GM21717 (cell line): ENCODE data around the gene C20orf204.

Experiments used
- ATAC-seq: cut with Tn5 transposase; IDR thresholded peaks from one replicate; pipeline ENCODE4 v1.9.1; 2021; ENCODE audit warnings: mild to moderate bottlenecking, moderate library complexity; ENCODE audit not compliant: unreplicated experiment

Gene C20orf204

DNA sequence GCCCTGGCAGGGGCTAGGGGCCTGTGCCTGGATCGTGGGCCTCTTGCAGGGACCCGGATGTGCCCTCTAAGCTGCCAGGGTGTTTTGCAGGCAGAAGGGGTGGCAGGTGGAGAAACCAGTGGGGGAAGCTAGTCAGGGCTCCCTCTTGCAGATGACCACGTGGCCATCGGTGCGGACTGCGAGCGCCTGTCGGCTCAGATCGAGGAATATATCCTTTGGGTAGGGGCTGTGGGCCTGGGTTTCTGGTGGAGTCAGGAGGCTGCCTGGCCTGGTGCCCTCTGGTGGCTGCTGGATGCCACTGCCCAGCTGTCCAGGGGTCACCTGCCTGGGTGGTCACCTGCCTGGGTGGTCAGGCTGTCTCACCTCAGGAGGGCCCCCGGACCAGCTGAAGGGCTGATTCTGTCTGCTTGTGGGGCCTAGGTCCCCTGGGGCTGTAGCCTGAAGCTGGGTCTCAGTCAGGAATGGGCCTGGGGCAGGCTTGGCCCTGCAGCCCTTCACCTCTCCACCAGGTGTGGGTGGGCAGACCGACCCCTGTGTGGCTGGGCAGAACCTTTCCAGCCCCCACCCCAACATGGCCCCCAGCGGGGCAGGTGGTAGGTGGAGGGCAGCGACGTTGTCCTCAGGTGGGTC, 33.7 kb downstream of the C20orf204 start:
- ATAC-seq: no peak

DNA sequence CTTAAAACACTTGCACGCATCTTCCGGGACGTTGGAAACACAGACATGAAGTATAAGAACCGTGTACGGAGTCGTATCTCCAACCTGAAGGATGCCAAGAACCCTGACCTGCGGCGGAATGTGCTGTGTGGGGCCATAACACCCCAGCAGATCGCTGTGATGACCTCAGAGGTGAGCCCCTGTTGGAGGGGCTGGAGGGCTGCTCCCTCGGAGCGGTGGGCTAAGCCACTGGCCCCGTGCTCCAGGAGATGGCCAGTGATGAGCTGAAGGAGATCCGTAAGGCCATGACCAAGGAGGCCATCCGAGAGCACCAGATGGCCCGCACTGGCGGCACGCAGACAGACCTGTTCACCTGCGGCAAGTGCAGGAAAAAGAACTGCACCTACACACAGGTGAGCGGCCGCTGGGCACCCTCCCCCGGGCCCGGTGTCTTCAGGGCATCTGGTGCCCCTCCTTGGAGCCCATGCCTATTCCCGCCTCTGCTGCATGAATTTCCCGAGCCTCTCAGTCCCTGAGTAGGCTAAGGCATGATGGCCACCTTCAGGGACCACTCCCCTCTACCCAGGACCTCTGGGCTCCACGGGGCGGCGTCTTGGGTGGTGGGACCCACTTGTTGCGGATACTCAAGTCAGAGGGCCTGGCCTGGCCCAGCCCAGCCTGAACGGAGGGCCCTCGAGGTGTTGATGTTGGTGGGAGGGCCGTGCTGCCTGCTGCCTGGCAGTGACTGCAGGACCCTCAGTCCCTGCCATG, 34.4 kb downstream of the C20orf204 start:
- no peak for ATAC-seq

DNA sequence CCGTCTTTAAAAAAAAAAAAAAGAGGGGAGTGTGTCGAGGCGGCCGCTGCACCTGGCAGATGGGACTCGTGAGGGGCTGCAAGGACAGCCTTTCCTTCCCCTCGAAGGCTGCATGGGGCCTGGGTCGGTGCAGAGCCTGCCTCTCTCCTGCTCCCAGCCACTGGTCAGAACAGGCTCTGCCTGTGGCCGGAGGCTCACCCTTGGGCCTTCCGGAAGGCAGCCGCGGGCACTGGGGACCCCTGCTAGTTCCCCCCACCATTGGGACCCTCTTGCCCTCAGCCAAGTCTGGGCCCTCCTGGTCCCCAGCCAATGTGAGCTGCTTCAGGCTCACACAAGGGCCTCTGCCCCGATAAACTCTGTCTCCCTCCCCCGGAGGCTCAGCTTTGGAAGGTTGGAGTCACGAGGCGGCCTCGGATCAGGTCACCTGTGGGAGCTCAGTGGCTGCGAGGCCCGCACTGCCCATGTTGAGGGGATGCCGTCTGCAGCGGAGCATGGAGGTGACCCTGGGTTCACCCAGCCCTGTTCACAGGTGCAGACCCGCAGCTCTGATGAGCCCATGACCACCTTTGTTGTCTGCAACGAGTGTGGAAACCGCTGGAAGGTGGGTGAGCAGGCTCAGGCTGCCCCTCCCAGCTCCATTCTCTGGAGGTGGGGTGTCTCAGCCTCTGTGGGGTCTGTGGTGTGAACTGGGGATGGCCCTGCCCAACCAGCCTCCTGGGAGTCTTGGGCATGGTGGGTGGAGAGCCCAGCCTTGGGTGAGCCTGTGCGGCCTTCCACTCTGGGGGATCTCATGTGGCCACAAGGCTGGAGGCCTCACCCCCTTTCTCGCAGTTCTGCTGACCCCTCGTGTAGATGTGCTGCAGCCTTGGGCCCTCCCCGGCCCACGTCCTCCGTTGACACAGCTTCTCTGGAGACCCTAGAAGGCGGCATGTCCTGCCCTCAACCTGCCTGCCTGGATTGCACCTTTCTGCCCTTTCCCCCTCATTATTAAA, 35.7 kb downstream of the C20orf204 start:
- no peak for ATAC-seq

DNA sequence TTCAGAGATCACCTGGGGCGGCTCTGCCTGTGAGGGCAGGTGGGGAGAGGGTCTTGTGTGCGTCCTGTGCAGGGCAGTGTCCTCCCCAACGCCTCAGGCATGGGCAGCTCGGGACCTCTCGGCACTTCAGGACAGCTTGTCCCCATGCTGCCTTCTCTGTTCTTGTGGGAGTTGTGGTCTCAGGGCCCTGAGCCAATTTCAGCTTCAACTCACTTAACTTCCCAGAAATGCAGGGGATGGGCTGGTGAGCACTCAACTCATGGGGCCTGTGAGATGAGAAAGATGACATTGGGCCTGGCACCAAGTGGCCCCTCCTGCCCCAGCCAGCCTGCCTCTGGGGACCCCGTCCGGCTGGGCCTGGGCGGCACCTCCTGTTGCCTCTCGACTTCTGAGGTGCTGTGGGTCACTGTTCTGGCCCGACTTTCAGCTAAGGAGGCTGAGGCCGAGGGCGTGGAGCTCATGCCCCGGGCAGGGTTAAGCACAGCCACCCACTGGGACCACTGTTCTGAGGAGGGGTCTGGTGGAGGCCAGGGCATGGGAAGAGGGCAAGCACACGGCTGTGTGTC, 36.6 kb downstream of the C20orf204 start:
- ATAC-seq: no peak

DNA sequence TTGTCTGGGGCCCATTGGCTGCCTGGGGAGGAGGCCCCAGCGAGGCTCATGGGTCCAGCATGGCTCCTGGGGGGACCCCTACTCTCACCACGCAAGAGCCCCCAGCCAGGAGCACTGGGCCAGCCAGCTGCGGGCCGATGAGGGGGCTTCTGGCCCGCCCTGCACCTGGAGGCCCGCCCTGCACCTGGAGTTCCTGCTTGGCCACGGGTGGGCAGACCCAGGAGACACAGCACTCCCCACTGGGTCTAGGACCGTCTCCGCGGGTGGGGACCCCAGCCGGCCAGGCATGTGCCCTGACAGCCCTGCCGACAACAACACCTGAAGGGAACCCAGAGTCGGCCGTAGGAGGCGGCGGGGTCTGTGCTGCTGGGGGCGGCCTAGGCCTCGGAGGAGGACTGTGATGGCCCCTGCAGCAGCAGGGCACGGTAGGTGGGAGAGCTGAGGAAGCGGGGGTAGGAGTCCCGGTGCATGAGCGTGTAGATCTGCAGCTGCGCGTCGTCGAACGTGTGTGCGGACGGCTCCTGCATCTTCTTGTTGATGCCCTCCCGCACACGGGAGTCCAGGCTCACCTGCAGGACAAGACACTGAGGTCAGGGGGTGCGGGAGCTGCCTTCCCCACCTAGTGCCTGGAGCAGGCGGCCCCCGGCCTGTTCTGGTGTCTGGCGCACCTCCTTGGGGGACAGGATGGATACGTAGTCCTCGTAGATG, 37.6 kb downstream of the C20orf204 start:
- no peak for ATAC-seq

DNA sequence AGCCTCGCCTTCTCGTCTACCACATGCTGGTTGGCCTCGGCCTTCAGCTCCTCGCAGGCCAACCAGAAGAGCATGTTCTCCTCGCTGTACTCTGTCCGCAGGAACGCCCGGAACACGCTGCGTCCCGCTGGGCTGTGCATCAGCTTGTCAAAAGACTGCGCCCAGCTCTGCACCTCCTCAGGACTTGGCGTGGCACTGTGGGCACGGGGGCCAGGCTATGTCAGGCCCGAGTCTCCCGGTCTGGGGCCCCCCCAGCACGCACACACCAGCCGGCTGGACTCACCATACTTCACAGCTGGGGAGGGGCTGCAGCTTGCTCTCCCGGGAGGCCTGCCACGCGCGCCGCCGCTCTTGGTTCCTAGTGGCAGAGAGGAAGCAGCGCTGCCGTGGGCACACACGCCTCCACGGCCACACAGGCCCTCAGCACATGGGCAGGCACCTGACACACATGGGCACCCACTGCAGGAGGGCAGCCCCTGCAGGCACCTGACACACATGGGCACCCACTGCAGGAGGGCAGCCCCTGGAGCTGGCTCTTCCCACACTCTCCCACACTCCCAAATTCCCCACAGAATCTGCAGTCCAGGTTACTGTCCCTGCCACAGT, 38.3 kb downstream of the C20orf204 start:
- no peak for ATAC-seq

DNA sequence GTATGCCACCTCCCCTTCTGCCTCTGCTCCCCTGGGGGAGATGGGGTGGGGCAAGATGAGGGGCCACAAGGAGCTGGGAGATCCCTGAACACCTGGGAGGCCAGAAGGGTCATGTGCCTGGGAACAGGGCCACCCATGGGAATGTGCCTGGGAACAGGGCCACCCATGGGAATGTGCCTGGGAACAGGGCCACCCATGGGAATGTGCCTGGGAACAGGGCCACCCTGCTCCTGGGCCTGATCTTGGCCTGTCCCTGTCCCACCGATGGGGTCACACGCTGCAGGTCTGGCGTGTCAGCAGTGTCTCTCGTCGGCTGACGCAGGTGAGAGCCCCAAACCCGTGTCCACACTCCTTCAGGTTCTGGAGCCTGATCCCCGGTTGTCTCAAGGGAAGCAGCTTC, 39.0 kb downstream of the C20orf204 start:
- ATAC-seq: no peak

DNA sequence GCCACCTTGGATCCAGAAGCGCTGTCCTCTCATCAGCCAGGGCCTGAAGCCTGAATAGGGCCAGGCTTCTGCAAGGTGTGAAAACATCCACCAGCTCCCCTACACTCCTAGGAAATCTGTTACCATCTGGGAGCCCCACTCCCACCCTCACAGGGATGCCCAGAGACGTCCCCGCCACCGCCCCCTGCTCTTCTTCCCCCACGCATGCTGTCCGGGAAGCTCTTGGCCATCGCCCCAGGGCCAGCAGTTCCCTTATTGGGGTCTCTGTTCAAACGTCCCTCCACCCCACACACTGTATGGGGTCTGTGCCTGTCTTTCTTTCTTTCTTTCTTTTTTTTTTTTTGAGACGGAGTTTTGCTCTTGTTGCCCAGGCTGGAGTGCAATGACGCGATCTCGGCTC, 39.6 kb downstream of the C20orf204 start:
- ATAC-seq: no peak

DNA sequence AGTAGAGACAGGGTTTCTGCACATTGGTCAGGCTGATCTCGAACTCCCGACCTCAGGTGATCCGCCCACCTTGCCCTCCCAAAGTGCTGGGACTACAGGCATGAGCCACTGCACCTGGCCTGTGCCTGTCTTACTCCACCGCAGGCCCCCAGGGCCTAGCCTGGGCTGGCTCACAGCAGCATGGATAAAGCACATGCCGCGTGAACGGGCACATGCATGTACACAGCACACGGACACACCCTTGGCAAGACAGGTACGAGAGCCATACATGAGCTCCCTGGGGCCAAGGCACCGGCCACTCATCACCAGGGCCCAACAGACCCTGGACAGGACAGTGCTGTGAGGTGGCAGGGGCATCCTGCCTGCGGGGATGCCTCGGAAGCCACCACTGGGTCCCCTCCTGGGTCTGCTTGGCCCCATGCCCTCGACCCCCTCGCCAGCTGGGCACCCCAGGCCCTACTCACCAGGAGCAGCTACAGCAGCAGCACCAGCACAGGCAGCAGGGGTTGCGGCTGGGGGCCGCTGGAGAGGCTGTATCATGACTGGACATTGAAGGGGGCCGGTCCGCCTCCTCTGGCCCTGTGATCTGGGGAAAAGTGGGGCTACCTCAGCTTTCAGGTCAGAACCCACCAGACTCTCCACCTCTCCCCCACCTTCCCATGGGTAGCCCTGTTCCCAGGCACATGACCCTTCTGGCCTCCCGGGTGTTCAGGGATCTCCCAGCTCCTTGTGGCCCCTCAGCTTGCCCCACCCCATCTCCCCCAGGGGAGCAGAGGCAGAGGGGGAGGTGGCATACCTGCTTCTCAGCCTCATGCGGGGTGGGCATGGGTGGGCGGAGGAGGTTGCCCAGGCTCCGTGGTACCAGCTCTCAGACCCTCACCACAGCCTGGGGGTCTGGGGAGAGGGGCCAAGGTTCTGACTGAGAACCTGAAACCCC, 40.3 kb downstream of the C20orf204 start:
- ATAC-seq: no peak

DNA sequence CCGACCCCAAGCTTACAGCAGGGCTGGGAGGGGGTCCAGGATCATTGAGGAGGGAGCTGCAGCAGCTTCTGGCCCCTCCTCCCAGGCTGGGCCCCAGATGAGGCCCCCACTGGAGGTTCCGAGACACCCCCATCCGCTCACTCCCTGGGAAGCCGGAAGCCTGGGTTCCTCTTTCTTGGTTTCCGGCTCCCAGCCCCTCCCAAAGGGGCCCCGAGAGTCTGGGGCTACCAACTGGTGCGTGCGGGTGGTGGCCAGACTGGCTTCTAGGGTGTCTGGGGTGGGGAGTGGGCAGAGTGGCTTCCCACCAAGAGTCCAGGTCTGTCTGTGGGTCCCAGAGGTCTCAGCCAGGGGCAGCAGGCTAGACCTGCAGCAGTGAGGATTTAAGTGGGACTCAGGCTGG, 41.1 kb downstream of the C20orf204 start:
- no peak for ATAC-seq

DNA sequence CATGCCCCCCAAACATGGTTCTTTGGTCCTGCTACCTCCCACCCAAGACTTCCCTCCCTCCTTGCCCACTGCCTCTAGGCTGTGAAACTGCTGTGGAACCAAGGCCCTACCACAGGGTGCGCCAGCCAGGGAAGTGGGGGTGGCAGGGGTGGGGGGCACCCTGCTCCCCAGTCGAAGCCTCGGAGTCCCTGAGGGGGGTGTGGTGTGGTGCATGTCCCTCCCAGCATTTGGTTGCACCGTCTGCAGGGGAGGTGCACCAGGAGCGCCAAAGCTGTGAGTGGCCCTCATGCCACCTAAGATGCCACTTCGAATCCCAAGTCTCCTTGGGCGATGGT, 41.5 kb downstream of the C20orf204 start:
- no peak for ATAC-seq

DNA sequence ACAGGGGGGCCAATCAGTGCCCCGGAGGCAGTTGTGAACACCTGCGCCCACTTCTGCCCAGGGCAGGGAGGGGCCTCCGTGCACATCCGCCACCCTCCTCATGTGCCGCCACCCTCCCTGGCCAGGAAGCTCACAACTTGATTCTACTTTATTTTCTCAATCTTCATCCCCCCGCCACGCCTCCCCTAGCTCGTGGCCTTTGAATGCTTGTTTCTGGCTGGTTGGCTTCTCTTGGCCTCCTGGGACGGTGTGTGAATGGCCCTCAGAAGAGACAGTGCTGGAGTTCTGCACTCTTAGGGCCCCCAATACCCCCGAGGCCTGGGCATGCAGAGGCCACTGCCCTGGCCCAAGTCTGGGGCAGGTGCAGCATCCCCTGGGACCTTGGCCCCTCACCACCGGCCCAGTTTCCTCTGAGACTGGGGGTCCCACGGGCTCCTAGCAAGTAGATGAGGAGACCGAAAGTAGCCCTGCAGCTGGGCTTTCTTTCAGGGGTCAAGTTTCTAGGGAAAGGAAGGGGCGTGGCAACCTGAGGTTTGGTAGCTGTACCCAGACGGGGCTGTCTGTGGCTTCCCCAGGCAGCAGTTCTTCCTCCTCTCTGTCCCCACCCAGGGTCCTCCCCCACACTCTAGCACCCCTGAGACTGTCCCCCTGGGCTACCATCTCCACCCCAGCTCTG, 42.0 kb downstream of the C20orf204 start:
- ATAC-seq: no peak

DNA sequence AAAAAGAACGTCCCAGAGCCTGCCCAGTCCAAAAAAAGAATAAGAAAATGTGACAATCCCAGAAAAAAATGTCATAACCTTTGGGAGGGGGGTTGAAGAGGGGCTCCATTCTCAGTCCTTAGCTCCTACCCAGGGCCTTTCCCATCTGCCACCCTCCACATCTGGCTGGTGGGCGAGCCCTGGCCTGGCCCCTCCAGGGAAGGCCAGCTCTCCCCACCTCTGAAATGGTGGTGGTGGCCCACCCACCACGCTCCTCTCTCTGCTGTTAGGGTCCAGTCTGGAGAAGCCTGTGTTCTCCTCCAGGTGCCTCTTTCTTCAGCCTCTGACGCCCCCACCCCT, 42.9 kb downstream of the C20orf204 start:
- no peak for ATAC-seq

DNA sequence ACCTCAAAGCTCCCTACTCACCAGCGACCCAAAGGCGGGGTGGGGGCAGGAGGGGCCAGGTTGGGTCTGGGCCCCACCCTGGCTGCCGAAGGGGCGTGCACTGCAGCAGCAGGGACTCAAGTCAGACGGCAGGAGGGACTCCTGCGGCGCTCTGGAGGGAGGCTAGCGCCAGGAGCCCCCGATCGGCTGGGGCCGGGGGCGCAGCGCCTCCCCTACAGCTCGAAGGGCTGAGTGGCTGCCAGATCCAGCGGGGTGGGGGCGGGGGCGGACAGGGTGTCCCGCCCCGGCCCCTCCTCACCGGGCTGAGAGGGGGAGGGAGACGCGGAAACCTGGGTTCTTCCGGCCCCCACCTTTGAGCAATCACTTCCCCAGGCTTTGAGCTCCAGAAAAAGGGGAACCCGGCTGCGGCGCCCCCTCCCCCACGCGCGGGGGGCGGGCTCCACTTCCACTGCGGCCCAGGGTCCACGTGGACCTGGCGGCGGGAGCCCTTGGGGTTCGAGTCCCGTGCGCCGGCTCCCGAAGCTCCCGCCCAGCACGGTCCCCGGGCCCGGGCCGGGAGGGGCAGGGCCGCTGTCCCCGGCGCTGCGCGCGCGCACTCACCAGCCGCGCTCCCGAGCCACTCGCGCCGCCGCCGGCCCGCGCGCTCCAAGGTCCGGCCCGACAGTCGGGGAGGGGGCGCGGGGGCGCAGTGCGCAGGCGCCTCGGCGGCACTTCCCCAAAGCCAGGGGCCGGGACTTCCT, 43.5 kb downstream of the C20orf204 start, which contains the start of gene RGS19:
RGS19 (minus strand) TSS at position 246 of the 740 bp plus-strand sequence. CDS start 2,632 bp downstream, outside the sequence.
- peak; percentile 26 for ATAC-seq

DNA sequence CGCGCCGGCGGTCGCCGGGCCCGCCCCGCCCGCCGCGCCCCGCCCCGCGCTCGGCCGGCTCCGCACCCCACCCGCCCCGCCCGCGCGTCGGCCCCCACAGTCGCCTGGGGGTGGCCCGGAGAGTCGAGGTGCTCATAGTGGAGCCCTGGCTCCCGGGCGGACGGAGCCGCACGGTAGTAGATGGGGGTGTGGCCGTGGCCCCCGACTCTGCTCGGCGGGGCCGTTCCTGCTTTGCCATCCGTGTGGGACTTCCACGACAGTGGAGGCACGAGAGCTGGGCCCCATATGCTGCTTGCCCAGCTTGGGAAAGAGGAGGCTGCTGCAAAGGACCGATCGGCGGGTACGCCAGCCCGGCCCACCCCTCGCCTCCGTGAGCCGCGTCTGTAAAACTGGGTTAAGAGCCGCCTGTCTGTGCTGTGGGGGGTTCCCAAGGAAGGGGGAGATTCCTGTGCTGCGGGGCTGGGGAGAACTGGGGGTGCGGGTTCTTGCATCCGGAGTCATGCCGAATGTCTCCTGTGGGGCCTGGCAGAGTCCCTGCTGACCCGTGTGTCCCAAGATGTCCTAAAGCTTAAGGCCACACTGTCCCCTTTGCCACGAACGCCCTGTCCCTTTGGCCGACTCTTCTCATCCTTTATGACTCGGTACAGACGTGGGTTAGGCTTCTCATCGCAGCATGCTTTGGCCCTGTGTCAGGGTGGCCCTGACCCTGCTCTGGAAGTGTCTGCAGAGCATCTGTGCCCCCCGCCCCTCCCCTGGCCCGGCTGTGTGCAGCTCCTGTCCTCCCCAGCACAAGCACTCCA, 44.2 kb downstream of the C20orf204 start, which contains the start of gene OPRL1:
OPRL1 (plus strand) TSS at position 70 of the 800 bp plus-strand sequence. CDS start 12,639 bp downstream, outside the sequence.
- peak; percentile 4 for ATAC-seq

DNA sequence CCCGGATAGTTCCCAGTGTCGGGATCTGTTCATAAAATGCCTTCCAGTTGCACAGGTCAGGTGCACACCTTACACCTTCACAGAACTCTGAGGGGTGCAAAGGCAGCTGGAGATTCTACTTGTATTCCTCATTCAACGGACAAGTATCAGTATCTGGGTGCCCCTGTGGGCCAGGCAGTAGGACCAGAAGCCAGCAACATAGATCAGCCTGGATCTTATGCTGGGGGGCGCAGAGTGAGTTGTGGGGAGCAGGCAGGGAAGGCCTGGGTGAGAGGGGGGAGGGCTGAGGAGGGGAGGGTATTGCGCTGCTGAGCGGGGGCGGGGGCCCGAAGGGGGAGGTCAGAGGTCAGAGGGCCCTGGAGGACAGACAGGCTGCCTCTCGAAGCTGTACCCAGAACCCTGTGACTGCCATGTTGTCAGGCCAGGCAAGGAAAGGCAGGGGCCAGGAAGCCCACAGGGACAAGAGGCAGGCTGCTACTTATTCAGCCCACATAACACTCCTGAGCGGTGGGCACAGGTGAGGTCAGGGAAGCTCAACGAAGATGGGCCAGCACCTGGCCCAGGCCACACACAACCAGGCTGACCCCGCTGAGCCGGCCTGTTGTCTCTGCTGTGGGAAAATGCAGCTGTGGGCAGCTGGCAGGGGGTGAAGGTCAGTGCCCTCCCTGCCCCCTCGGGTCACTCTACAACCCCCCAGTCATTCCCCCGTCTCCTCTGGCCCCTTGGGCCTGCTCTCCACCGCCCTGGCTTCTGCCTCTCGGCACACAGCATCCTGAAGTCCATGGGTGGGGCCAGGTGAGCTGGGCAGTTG, 45.0 kb downstream of the C20orf204 start:
- no peak for ATAC-seq
